Activated T-cell treated with anti-CD3 and anti-CD28 coated beads for 24 hours (primary cell): ENCODE measurements around the gene CLSTN1.
"Not testable (repeated sequence)": the region's sequence is repeated elsewhere in the genome, so short reads cannot be mapped to it uniquely, and the experiment has no call there.

Experiments
- DNase-seq: peaks from one replicate; pipeline ENCODE4 v3.0.0-alpha.2; 2020; ENCODE audit warnings: low read depth

CLSTN1 gene

GRCh38 chr1:9714257-9714718 is 109.5 kb downstream of the CLSTN1 start:
- no peak for DNase-seq

GRCh38 chr1:9712767-9713166 is 111.0 kb downstream of the CLSTN1 start:
- DNase-seq: not testable (repeated sequence)

GRCh38 chr1:9711466-9712020 is 112.2 kb downstream of the CLSTN1 start:
- DNase-seq: no peak

- no peak for DNase-seq
These were observed 113.7 kb downstream of the CLSTN1 start for GRCh38 chr1:9710037-9710436.

- no peak for DNase-seq
These were observed 117.6 kb downstream of the CLSTN1 start for GRCh38 chr1:9706178-9706577.

DNA sequence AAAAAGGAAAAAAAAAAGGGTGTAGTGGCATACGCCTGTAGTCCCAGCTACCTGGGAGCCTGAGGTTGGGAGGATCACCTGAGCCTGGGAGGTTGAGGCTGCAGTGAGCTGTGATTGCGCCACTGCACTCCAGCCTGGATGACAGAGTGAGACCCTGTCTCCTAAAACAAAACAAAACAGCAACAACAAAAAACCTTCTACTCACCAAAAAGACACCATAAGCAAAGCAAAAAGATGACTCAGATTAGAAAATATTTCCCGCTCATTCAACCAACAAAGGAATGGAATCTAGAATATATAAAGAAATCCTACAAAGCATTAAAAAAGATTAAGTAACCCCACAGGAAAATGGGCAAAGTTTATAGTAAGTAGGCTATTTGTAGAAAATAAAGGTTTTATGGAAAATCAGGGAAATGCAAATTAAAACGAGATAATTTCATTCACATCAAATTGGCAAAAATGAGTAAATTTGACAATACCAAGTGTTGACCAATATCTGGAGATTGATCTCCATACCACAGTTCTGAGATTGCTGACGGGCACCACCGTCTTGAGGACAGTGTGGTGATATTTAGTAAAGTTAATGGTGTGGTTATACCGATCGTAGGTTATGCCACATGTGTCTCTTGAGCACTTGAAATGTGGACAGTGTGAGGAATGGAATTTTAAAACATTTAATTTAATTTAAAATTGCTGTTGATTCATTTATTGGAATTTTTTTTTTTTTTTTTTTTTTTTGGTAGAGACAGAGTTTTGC is 118.2 kb downstream of the CLSTN1 start:
- DNase-seq: no peak

- no peak for DNase-seq
These were observed 120.1 kb downstream of the CLSTN1 start for GRCh38 chr1:9703681-9704080.

DNA sequence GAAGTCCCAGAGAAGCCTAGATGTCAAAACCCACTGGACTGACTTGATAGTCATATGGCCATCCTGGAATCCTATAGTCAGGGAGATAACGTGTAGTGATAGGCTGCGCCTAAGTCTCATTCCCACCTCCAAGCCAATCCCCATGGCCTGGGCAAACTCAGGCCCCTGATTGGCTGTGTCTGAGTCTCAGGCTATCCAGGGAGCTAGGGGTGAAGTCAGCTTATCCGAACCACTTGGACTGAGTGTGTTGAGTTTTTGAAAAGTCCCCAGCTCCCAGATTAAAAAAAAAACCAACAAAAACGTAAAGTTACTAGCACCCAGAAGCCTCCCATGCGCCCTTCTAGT is 120.6 kb downstream of the CLSTN1 start:
- DNase-seq: no peak

- no peak for DNase-seq
These were observed 122.1 kb downstream of the CLSTN1 start for GRCh38 chr1:9701665-9702064.

- DNase-seq: no peak
These were observed 123.4 kb downstream of the CLSTN1 start for GRCh38 chr1:9700340-9700739.

DNA sequence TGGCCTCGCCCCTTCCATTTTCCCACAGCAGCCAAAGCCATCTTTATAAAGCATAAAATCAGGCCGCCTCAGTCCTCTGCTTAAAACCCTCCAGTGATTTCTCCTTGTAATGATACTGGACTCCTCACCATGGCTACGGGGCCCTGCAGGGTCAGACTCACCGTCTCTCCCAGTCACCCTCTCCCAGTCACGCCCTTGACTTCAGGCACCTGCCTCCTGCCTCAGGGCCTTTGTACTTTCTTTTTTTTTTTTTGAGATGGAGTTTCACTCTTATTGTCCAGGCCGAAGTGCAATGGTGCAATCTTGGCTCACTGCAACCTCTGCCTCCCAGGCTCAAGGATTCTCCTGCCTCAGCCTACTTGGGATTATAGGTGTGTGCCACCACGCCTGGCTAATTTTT is 124.4 kb downstream of the CLSTN1 start:
- no peak for DNase-seq

DNA sequence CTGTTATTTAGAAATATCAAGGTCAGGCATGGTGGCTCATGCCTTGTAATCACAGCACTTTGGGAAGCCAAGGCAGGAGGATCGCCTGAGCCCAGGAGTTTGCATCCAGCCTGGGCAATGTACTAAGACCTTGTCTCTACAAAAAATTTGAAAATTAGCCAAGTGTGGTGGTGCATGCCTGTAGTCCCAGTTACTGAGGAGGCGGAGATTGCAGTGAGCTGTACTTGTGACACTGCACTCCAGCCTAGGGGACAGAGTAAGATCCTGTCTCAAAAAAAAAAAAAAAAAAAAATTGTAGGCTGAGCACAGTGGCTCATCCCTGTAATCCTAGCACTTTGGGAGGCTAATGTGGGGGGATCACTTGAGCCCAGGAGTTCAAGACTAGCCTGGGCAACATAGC is 127.0 kb downstream of the CLSTN1 start:
- DNase-seq: no peak

DNA sequence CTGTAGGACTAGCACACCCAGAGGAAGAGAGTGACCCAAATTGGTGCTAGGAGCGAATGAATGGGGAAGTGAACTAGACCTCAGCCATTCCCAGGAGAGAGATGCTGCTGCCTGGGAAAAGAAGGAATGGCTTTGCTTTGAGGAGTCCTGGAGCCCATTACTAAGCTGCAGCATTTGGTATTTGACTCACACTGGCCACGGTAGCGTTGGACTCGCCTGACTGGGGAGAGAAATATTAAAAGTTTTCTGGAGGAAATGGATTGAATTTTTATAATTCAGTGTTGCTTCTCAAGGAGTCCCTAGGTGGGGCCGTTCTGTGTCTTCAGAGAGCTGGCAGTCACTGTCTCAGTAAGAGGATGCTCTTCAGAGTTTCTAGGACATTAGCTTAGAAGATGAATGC is 132.1 kb downstream of the CLSTN1 start:
- no peak for DNase-seq

DNA sequence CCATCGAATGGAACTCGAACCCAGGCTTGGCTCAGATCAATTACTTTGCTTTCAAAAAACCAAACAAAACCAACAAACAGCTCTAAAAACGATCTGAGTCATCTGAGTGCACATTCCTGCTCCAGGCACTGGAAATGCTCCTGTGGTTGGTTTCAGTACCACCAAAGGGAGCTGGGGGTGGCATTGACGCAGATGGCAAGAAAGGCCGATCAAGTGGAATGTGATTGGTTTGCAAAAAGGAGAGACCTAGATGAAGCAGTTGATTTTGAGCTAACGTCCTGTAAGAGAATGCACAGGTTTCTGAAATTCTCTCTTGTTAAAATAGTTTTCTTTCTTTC is 132.7 kb downstream of the CLSTN1 start:
- no peak for DNase-seq

DNA sequence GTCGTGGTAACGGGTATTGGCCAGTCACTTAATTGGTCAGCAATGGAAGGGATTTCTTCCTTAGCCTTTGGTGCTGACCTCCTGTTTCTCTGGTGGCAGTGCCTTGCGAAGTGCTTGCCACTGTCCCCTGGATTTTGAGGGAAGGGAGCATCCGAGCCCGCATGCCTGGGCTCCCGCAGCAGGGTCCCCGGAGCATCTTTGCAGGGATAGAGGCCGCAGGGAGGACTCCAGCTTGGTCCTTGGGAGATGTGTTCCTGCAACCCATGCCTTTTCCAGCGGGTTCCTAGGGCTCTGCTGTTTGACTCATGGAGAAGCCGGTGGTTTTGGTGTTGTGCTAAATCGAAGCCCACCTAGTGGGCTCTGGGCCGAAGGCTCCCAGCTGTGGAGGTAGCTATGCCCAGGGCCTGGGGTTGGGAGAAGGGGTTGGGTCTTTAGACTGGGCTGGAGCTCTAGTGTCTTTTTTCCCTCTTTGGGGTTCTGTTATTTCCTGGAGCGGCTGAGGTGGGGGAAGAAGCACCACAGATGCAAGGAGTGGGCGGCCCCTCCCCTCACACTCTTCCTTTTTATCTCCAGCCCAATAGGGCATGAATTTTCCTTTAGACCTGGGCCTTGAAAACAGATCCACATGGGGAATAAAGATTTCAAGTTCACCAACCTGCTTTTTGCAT is 133.2 kb downstream of the CLSTN1 start:
- no peak for DNase-seq

- DNase-seq: no peak
These were observed 133.8 kb downstream of the CLSTN1 start for GRCh38 chr1:9689971-9690381.

DNA sequence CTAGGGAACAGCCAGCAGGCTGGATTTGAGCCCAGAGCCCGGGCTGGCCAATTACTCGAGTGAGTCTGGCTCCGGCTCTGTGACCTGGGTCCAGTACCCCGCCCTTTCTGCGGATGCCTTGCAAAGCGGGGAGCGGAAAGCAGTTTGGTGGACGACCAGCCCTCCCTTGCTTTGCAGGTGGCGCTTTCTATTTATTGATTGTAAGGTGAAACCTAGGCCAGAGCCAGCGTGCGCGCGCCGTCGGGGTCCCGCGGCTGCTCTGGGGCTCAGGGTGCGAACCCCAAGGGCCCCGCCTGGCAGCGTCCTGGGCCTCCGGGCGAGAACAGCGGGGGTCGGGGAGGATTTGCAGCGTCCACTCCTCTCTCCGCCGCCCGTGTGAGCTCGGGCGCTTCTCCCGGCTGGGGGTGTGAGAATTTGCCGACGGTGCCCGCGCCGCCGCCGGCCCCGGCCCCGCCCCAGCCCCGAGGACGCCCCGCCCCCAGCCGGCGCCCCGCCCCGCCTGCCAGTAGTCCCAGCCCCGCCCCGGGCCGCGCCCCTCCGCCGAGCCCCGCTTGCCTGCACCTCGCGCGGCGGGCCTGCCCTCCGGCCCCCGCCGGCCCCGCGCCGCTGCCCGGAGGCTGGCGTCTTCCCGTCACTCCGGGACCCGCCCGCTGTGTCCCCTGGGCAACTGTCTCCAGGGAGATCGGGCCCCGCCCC is 134.6 kb downstream of the CLSTN1 start:
- DNase-seq: peak; percentile 73

- no peak for DNase-seq
These were observed 135.2 kb downstream of the CLSTN1 start for GRCh38 chr1:9688599-9688998.

GRCh38 chr1:9687874-9688582 is 135.7 kb downstream of the CLSTN1 start:
- DNase-seq: no peak

GRCh38 chr1:9687120-9687873 is 136.5 kb downstream of the CLSTN1 start:
- DNase-seq: peak; percentile 60

DNA sequence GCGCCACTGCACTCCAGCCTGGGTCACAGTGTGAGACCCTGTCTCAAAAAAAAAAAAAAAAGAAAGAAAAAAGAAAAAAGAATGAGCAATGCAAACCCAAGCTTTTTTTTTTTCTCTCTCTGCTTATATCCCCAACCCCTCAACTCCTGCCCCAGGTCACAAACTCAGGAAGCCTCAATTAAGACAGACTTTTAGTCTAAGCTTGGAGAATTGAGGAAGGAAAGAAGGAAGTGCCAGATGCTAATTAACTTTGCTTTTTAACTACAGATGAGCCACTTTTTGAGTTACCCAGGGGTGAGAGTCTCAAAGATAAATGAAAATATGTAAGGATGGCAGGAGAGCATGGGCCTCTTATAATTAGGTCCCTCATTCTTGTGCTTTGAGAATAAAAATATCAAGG is 139.0 kb downstream of the CLSTN1 start:
- DNase-seq: no peak

GRCh38 chr1:9680828-9681227 is 142.9 kb downstream of the CLSTN1 start:
- DNase-seq: no peak
